PC-3 (cell line): ENCODE results near the gene RAPGEF3. TPM values are rescaled to one million over a fixed set of nuclear protein-coding genes. Genes with fewer than 3 reads are reported as not detected.

Experiments used
- ATAC-seq: fragments of 200-7000 bp; cut with Tn5 transposase; 2 replicates; pipeline ENCODE4 v1.9.1; 2020; ENCODE audit warnings: mild to moderate bottlenecking, moderate library complexity
- BruUV-seq: library from RNA; stranded (reverse); fragments of 400-500 nt; replicated peaks from 2 replicates; lab custom pipeline; 2021; lab: Mats Ljungman, UMichigan
- CTCF ChIA-PET: fragments of 300-600 bp; sonication (Branson Sonifier 250); formaldehyde crosslinking; loops from one replicate; lab custom pipeline; 2022; ENCODE audit warnings: antibody characterized with exemption; lab: Charles Lee
- POLR2A ChIA-PET: fragments of 300-600 bp; sonication (Branson Sonifier 250); formaldehyde crosslinking; loops from one replicate; lab custom pipeline; 2022; ENCODE audit warnings: antibody characterized with exemption; ENCODE audit not compliant: unreplicated experiment; lab: Charles Lee
- DNase-seq: peaks from one replicate; pipeline ENCODE4 v3.0.0-alpha.2; 2015
- H2AFZ ChIP-seq: fragments of 300-600 bp; sonication (generic); 2 replicates; pipeline ENCODE4 v1.6.0; 2016; ENCODE audit warnings: antibody characterized with exemption, low read length
- H3F3A ChIP-seq: fragments of 300-600 bp; sonication (generic); one replicate; pipeline ENCODE4 v1.6.0; 2017; ENCODE audit warnings: antibody characterized with exemption, low read length, control low read depth, mild to moderate bottlenecking; ENCODE audit not compliant: unreplicated experiment
- H3K27ac ChIP-seq: fragments of 300-600 bp; sonication (generic); 2 replicates; pipeline ENCODE4 v1.5.1; 2016; ENCODE audit warnings: mild to moderate bottlenecking, low read length
- H3K27me3 ChIP-seq: fragments of 300-600 bp; sonication (generic); 2 replicates; pipeline ENCODE4 v1.6.1; 2016; ENCODE audit warnings: low read length, mixed read lengths
- H3K36me3 ChIP-seq: fragments of 300-600 bp; sonication (generic); 2 replicates; pipeline ENCODE4 v1.6.1; 2016; ENCODE audit warnings: low read depth, mixed run types, low read length, mixed read lengths
- H3K4me1 ChIP-seq: fragments of 300-600 bp; sonication (generic); 2 replicates; pipeline ENCODE4 v1.5.1; 2016; ENCODE audit warnings: low read length; ENCODE audit not compliant: insufficient read depth
- H3K4me2 ChIP-seq: fragments of 300-600 bp; sonication (generic); 2 replicates; pipeline ENCODE4 v1.6.0; 2016; ENCODE audit warnings: low read length
- H3K4me3 ChIP-seq: fragments of 300-600 bp; sonication (generic); 2 replicates; pipeline ENCODE4 v1.5.1; 2016; ENCODE audit warnings: mild to moderate bottlenecking, low read length, mixed read lengths
- H3K79me2 ChIP-seq: fragments of 300-600 bp; sonication (generic); 2 replicates; pipeline ENCODE4 v1.6.1; 2017; ENCODE audit warnings: low read length, mixed read lengths
- H3K9ac ChIP-seq: fragments of 300-600 bp; sonication (generic); 2 replicates; pipeline ENCODE4 v1.6.0; 2016; ENCODE audit warnings: mild to moderate bottlenecking, low read length
- H3K9me2 ChIP-seq: fragments of 300-600 bp; sonication (generic); replicated peaks from 2 replicates; pipeline ENCODE4 v1.6.1; 2016; ENCODE audit warnings: mixed run types, low read length, mixed read lengths
- H3K9me3 ChIP-seq: fragments of 300-600 bp; sonication (generic); 2 replicates; pipeline ENCODE4 v1.6.1; 2016; ENCODE audit warnings: low read length, mixed read lengths
- H4K20me1 ChIP-seq: fragments of 300-600 bp; sonication (generic); 2 replicates; pipeline ENCODE4 v1.6.1; 2016; ENCODE audit warnings: low read length, mixed read lengths
- EZH2 ChIP-seq: fragments of 300-600 bp; sonication (generic); IDR thresholded peaks from one replicate; pipeline ENCODE4 v1.6.1; 2017; ENCODE audit warnings: antibody characterized with exemption, mild to moderate bottlenecking, low read length; ENCODE audit not compliant: unreplicated experiment
- EZH2phosphoT487 ChIP-seq: fragments of 300-600 bp; sonication (generic); IDR thresholded peaks from 2 replicates; pipeline ENCODE4 v1.6.1; 2018; ENCODE audit warnings: mild to moderate bottlenecking, antibody characterized with exemption, low read length, borderline replicate concordance
- intact Hi-C: fragments of 100-400 bp; cut with micrococcal nuclease; formaldehyde crosslinking; loops from 2 replicates; pipeline ENCODE4 v1.9.0; 2023
- total RNA-seq: library from RNA; depleted of rRNA; stranded (reverse); fragments of >200 nt; gene quantifications from 2 replicates; pipeline ENCODE4 v1.2.3, GENCODE V29; 2014
- TF ChIP-seq, protein P1 (sequence below): fragments of 300-600 bp; sonication (generic); conservative IDR thresholded peaks from 2 replicates; pipeline ENCODE4 v1.5.1; 2017; ENCODE audit warnings: antibody characterized with exemption, low read depth, mild to moderate bottlenecking, low read length

Gene RAPGEF3
- total RNA-seq, 1 experiment from 2014 or later: 6.7 TPM

- Histone ChIP-seq H3K27ac (no peak overlapping the region), H2AFZ (no peak overlapping the region), H3K27me3 (no peaks in the 10 kb centered on the region), H3K4me1 (peaks cover 13% of the 10 kb centered on the region; the same call in 1 of the 2 replicates), H3K36me3 (no peaks in the 10 kb centered on the region), H3K79me2 (no peaks in the 10 kb centered on the region), H4K20me1 (no peaks in the 10 kb centered on the region), H3F3A (no peaks in the 10 kb centered on the region), H3K9ac (no peak overlapping the region), H3K9me3 (no peaks in the 10 kb centered on the region), H3K4me2 (no peak overlapping the region), H3K4me3 (no peak overlapping the region), H3K9me2 (no peaks in the 10 kb centered on the region)
- DNase-seq: peak; percentile 85
- ATAC-seq: peak; percentile 86
- TF ChIP-seq EZH2phosphoT487 (no peak), EZH2 (no peak)
- TF ChIP-seq, protein P1, sequence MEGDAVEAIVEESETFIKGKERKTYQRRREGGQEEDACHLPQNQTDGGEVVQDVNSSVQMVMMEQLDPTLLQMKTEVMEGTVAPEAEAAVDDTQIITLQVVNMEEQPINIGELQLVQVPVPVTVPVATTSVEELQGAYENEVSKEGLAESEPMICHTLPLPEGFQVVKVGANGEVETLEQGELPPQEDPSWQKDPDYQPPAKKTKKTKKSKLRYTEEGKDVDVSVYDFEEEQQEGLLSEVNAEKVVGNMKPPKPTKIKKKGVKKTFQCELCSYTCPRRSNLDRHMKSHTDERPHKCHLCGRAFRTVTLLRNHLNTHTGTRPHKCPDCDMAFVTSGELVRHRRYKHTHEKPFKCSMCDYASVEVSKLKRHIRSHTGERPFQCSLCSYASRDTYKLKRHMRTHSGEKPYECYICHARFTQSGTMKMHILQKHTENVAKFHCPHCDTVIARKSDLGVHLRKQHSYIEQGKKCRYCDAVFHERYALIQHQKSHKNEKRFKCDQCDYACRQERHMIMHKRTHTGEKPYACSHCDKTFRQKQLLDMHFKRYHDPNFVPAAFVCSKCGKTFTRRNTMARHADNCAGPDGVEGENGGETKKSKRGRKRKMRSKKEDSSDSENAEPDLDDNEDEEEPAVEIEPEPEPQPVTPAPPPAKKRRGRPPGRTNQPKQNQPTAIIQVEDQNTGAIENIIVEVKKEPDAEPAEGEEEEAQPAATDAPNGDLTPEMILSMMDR: peak; percentile 90
- intact Hi-C loops: loop anchor here (1.0 kb wide), 1 partner anchor 23 kb away; no protein-coding TSS in a partner anchor
- POLR2A ChIA-PET: no interaction called here
- CTCF ChIA-PET: interaction anchor here (0.6 to 3.1 kb wide), 8 partner anchors 9 to 94 kb away, joined by 3 to 16 read pairs (median 6); partner anchors contain the start of genes RAPGEF3 and SLC48A1
- BruUV-seq: no TSS peak
These were observed 14.6 kb downstream of the RAPGEF3 start for GRCh38 chr12:47744005-47744651.

DNA sequence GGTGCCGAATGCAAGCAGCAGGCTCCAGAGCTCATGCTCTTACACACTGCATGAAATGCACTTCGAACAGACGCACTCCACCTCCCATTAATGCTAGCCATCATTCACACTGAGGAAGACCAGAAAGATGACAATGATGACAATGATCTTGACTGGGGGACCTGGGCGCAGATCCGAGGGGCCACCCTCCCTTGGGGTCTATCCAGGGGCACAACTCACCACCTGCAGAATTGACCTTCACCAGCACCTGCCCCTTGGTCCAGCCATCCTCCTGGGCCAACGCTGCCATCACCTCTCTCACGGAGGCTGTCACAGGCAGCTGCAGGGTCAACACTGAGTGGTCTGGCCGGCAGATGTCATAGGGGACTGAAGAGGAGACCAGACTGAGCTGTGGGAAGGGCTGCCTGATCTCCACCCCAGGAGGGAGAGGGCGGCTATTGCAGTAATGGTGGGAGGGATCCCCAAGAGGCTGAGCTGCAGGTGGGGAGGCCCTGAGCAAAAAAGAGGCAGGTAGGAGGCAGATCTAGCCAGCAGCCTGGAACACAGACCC is 15.3 kb downstream of the RAPGEF3 start:
- Histone ChIP-seq H3K9me3 (no peaks in the 10 kb centered on the region), H3K27ac (no peak overlapping the region), H3K27me3 (no peaks in the 10 kb centered on the region), H3K4me1 (peaks cover 13% of the 10 kb centered on the region; the same call in 1 of the 2 replicates), H3K9ac (no peak overlapping the region), H3K79me2 (no peaks in the 10 kb centered on the region), H3K36me3 (no peaks in the 10 kb centered on the region), H3K4me3 (no peak overlapping the region), H3K4me2 (no peak overlapping the region), H4K20me1 (no peaks in the 10 kb centered on the region), H3K9me2 (no peaks in the 10 kb centered on the region), H2AFZ (no peak overlapping the region), H3F3A (no peaks in the 10 kb centered on the region)
- no peak for ATAC-seq
- no TSS peak for BruUV-seq
- POLR2A ChIA-PET: interaction anchor here (0.8 kb wide), 1 partner anchor 25 kb away, joined by 4 read pairs; no protein-coding TSS in a partner anchor
- TF ChIP-seq EZH2 (no peak), EZH2phosphoT487 (no peak)
- TF ChIP-seq, protein P1: no peak
- CTCF ChIA-PET: interaction anchor here (0.8 to 3.1 kb wide), 9 partner anchors 9 to 95 kb away, joined by 3 to 16 read pairs (median 6); partner anchors contain the start of genes RAPGEF3 and SLC48A1
- DNase-seq: no peak
- intact Hi-C loops: loop anchor here (2.0 kb wide), 1 partner anchor 95 kb away; no protein-coding TSS in a partner anchor
